Psoas muscle (tissue), 8 donors: ENCODE results near the gene TGM2. TPM values are rescaled to one million over a fixed set of nuclear protein-coding genes. Genes with fewer than 3 reads are reported as not detected.

Experiments
- ATAC-seq, 4 donors: fragments of 200-7000 bp; cut with Tn5 transposase; one replicate each; pipeline ENCODE4 v1.9.1; 2020; ENCODE audit warnings: moderate library complexity in 3 of 4, mild to moderate bottlenecking in 2 of 4
- DNase-seq, 2 donors: peaks; one replicate each; pipeline ENCODE4 v3.0.0-alpha.2; 2020
- H3K27ac ChIP-seq: fragments of 200-600 bp; one replicate; pipeline ENCODE4 v1.8.0; 2022
- H3K27me3 ChIP-seq, 3 donors: fragments of 200-600 bp in 1 of 3; one replicate each; pipeline versions ENCODE4 v1.6.1 to v1.8.0; 2013 to 2022; ENCODE audit warnings: low read length in 2 of 3, mild to moderate bottlenecking in 2 of 3, moderate library complexity in 1 of 3; ENCODE audit not compliant: insufficient read depth in 3 of 3
- H3K36me3 ChIP-seq, 2 donors: fragments of 200-600 bp in 1 of 2; one replicate each; pipeline versions ENCODE4 v1.6.1 to v1.8.0; 2013 to 2022; ENCODE audit warnings: low read depth in 1 of 2, mild to moderate bottlenecking in 1 of 2, moderate library complexity in 1 of 2; ENCODE audit not compliant: insufficient read depth in 1 of 2
- H3K4me1 ChIP-seq: fragments of 200-600 bp; one replicate; pipeline ENCODE4 v1.8.0; 2022
- H3K4me3 ChIP-seq: fragments of 200-600 bp; one replicate; pipeline ENCODE4 v1.8.0; 2022; ENCODE audit warnings: mild to moderate bottlenecking
- H3K9me3 ChIP-seq: fragments of 200-600 bp; one replicate; pipeline ENCODE4 v1.8.0; 2022
- WGBS, 3 donors: extraction: QIAGEN DNeasy Blood & Tissue Kit; methylation state at CpG; one replicate each; pipeline versions ENCODE4 v1.1.6 to v1.1.7; 2013; 5-methylcytosine and 5-hydroxymethylcytosine counted together
- intact Hi-C, 2 donors: fragments of 100-400 bp; cut with DNase I; formaldehyde crosslinking; loops; one replicate each; pipeline versions ENCODE4 v1.11.0 to v1.14.2; 2022
- polyA plus RNA-seq, 3 donors: library from polyadenylated mRNA; stranded (reverse); fragments of 200-250 nt; gene quantifications; one replicate each; pipeline ENCODE4 v1.2.3, GENCODE V29; 2013
- total RNA-seq, 4 donors: library from RNA; stranded (reverse); fragmentation: NEBNext Ultra II Directional in 2 of 4; extraction: Animal tissue kit (Norgen Biotek cat#: 25700) in 2 of 4; gene quantifications; one replicate each; pipeline versions ENCODE4 v1.2.1 to v1.2.4, GENCODE V29; 2021 to 2023
- TF ChIP-seq, protein P1 (sequence below): fragments of 200-600 bp; IDR thresholded peaks from one replicate; pipeline ENCODE4 v1.8.0; 2022; ENCODE audit warnings: antibody characterized with exemption
- donor health status: healthy with polysubstance abuse.
- donor health status: DM: no; HTN: no; CAD: no; lungs with moderate emphysema.
- donor health status: Bipolar disorder and iron deficiency.
- donor health status: healthy.
- donor health status: DM: yes; HTN: yes; CAD: no.
- donor health status: DM: no; HTN: no; CAD: no.
- donor health status: DM: no; HTN: no; CAD: no.
- donor health status: DM: yes; HTN: yes; CAD: no.

Gene TGM2
- total and polyA plus RNA-seq, 7 donors, result 23.6 to 235 (median 117) TPM

DNA sequence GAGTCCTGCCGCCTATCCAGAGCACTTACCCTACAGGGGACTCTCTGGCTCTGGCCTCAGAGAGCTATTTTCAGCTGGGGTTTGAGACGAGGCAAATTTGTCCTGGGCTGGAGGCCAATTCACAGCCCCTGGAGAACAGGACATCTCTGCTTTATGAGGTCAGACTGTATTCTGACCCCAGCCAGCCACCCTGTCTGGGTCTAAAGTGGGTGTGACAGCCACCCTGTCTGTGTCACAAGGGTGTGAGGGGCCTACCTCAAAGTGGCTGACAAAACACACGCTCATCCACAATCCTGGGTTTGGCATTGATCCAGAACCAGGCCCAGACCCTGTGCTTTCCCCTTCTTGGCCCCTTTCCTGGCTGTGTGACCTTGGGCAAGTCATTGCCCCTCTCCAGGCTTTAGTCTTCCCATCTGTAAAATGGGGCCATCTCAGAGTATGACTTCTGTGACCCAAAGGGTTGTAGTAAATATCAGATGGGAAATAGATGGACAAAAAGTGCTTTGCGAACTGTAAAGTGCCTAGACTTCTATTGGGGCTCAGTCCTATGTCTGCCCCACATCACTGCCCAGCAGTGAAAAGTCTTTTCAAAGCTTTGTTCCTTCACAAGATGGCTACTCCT is 44.1 kb upstream of the TGM2 start:
- intact Hi-C loops, result no loop called here
- TF ChIP-seq, protein P1, sequence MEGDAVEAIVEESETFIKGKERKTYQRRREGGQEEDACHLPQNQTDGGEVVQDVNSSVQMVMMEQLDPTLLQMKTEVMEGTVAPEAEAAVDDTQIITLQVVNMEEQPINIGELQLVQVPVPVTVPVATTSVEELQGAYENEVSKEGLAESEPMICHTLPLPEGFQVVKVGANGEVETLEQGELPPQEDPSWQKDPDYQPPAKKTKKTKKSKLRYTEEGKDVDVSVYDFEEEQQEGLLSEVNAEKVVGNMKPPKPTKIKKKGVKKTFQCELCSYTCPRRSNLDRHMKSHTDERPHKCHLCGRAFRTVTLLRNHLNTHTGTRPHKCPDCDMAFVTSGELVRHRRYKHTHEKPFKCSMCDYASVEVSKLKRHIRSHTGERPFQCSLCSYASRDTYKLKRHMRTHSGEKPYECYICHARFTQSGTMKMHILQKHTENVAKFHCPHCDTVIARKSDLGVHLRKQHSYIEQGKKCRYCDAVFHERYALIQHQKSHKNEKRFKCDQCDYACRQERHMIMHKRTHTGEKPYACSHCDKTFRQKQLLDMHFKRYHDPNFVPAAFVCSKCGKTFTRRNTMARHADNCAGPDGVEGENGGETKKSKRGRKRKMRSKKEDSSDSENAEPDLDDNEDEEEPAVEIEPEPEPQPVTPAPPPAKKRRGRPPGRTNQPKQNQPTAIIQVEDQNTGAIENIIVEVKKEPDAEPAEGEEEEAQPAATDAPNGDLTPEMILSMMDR, result no peak
- no peaks in the 10 kb centered on the region for H3K27me3 ChIP-seq
- H3K9me3 ChIP-seq, result no peaks in the 10 kb centered on the region
- no peak overlapping the region for H3K27ac ChIP-seq
- H3K4me1 ChIP-seq, result peaks cover 5% of the 10 kb centered on the region
- DNase-seq, result peak in 1 of 2 donors; percentile 37
- no peaks in the 10 kb centered on the region for H3K36me3 ChIP-seq
- 46 to 65% (median 54%) methylated on average over 4 of the region's 4 CpGs for WGBS, 3 donors
- ATAC-seq, result peak in 3 of 4 donors; percentile 9 to 44 (median 33)
- H3K4me3 ChIP-seq, result no peak overlapping the region

DNA sequence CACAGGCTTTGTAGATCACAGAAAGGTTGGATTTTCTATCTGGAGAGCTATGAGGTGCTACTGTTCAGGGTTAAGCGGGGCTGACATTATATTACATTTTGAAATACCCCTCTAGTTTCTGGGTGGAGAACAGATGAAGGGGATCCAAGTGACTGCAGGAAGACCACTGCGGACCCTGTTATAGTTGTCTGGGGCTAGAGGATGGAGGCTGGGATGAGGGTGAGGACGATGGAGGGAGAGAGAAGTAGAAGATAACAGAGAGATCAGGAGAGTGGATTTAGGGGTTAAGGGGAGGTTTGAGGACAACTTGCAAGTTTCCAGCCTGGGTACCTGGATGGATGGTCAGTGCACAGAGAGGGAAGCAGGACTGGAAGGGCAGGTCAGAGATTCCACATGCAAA is 43.5 kb upstream of the TGM2 start:
- H3K4me1 ChIP-seq, result peaks cover 5% of the 10 kb centered on the region
- no peak for ATAC-seq

DNA sequence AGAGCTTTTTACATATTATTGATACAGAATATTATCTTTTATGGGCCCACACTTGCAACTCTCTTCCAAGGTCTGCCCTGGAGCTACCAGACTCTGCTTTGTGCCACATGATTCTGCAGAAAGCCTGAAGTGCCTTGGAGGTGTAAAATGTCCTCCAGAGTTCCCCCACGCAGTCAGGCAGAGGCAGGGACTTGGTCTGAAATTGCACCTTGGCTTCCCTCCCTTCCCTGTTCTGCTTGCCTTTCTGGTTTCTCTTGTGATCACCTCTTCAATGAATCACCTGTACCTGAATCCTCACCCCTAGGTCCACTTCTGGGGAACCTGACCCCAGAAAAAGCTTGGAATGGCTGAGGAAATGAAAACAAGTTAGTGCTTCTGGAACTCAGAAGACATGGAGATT is 43.0 kb upstream of the TGM2 start:
- Histone ChIP-seq H3K4me1 (peaks cover 5% of the 10 kb centered on the region), H3K27ac (no peak overlapping the region), H3K4me3 (no peak overlapping the region), H3K36me3 (no peaks in the 10 kb centered on the region), H3K9me3 (no peaks in the 10 kb centered on the region), H3K27me3 (no peaks in the 10 kb centered on the region)
- intact Hi-C loops, result no loop called here
- DNase-seq (no peak), ATAC-seq (no peak)
- WGBS, 3 donors, result 92 to 95% (median 94%) methylated on average over 1 of the region's 1 CpG
- TF ChIP-seq, protein P1, result no peak

More for the DNA sequence above, 43.5 kb upstream of the TGM2 start:
- 95 to 97% (median 96%) methylated on average over 3 of the region's 3 CpGs for WGBS, 3 donors
- TF ChIP-seq, protein P1, result no peak
- intact Hi-C loops, result no loop called here
- Histone ChIP-seq H3K27ac (no peak overlapping the region), H3K9me3 (no peaks in the 10 kb centered on the region), H3K27me3 (no peaks in the 10 kb centered on the region), H3K4me3 (no peak overlapping the region), H3K36me3 (no peaks in the 10 kb centered on the region)
- DNase-seq, result no peak

DNA sequence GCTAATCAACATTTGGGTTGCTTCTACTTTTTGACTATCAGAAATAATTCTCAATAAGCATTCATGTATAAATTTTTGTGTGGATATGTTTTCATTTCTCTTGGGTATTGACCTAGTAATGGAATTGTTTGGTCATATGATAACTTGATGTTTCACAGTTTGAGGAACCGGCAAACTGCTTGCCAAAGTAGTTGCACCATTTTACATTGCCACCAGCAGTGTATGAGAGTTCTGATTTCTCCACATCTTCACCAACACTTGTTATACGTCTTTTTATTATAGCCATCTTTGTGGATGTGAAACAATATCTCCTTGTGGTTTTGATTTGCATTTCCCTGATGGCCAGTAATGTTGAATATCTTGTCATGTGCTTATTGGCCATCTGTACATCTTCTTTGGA is 42.6 kb upstream of the TGM2 start:
- H3K9me3 ChIP-seq, result no peaks in the 10 kb centered on the region
- no peaks in the 10 kb centered on the region for H3K36me3 ChIP-seq
- TF ChIP-seq, protein P1, result no peak
- DNase-seq (no peak), ATAC-seq (no peak)
- no peak overlapping the region for H3K4me3 ChIP-seq
- H3K27ac ChIP-seq, result no peak overlapping the region
- no peaks in the 10 kb centered on the region for H3K27me3 ChIP-seq
- 60 to 86% (median 80%) methylated on average over 2 of the region's 2 CpGs for WGBS, 3 donors
- peaks cover 5% of the 10 kb centered on the region for H3K4me1 ChIP-seq
- intact Hi-C loops, result no loop called here

DNA sequence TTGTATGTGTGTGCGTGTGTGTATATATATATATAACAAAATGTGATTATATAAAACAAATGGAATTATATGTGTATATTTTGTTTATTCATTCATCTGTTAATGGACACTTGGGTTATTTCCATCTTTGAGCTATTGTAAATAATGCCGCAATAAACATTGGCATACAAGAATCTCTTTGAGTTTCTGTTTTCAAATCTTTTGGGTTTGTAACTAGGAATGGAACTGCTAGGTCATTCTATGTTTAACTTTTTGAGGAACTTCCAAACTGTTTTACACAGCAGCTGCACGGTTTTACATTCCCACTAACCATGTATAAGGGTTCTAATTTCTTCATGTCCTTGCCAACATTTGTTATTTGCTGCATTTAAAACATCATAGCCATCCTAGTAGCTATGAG is 39.9 kb upstream of the TGM2 start:
- Histone ChIP-seq H3K4me1 (no peaks in the 10 kb centered on the region), H3K36me3 (no peaks in the 10 kb centered on the region), H3K27me3 (peaks cover 0 to 3% (median 0%) of the 10 kb centered on the region in 3 donors), H3K27ac (no peak overlapping the region), H3K9me3 (no peaks in the 10 kb centered on the region), H3K4me3 (no peak overlapping the region)
- DNase-seq, result no peak
- intact Hi-C loops, result no loop called here
- 55 to 57% (median 57%) methylated on average over 3 of the region's 3 CpGs for whole genome bisulfite sequencing, 3 donors
- ATAC-seq, result no peak
- TF ChIP-seq, protein P1, result no peak
